EL (cell line): ENCODE data around the gene HOOK1.

ENCODE experiments used
- DNase-seq: peaks from one replicate; pipeline ENCODE4 v3.0.0-alpha.2; 2016

HOOK1 gene

GRCh38 chr1:59814901-59815825 is at the start of gene HOOK1:
Gene HOOK1, plus strand, starts transcription at chr1:59814949. Its CDS starts 169 bp downstream, at chr1:59815118.
- no peak for DNase-seq

- DNase-seq = no peak
Measured at GRCh38 chr1:59765011-59765730, 49.6 kb upstream of the HOOK1 start.

DNA sequence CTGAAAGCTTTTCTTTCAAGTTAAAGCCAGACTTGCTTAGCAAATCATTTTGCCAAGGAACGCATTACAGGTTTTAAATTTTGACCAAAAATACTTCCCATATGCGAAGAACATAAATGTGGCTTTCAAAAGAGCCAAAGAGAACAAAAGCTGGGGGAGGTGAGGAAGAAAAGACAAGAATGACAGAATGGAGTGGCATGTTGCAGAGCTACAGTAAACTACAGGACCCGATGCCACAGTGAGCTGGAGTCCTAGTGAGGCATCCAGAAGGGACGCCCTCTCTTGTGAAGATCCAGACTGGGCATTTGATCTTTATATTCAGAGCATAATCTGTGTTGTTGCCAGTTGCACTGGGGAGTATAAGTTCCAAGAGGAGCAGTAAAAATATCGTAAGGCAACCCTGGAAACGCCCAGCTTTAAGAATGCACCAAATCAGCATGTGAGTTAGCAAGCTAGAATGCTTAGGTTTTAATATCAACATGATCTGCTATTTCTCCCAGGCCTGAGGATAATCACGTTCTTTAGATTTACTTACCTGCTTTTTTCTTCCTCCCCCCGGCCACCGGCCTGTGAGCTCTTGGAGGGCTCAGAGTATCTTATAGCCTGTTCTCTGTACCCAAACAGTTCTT is 48.4 kb upstream of the HOOK1 start:
- DNase-seq = no peak

DNA sequence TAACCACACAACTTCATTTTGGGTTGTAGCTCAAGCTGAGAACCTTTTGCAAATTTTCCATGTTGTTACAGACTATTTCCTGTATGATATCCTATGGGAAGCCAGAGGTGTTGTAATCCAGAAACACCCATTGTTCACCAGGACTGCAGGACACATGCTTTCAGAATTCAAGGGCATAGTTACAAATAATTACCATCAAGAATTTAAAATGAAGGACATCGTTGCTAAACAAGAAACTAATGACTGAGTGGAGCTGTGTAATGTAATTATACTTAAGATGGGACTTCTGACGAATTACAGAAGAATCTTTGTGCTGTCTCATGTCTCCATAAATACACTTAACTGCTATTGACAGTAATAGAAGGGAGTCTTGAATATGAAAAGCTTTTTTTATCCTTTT is 47.6 kb upstream of the HOOK1 start:
- DNase-seq = no peak

DNA sequence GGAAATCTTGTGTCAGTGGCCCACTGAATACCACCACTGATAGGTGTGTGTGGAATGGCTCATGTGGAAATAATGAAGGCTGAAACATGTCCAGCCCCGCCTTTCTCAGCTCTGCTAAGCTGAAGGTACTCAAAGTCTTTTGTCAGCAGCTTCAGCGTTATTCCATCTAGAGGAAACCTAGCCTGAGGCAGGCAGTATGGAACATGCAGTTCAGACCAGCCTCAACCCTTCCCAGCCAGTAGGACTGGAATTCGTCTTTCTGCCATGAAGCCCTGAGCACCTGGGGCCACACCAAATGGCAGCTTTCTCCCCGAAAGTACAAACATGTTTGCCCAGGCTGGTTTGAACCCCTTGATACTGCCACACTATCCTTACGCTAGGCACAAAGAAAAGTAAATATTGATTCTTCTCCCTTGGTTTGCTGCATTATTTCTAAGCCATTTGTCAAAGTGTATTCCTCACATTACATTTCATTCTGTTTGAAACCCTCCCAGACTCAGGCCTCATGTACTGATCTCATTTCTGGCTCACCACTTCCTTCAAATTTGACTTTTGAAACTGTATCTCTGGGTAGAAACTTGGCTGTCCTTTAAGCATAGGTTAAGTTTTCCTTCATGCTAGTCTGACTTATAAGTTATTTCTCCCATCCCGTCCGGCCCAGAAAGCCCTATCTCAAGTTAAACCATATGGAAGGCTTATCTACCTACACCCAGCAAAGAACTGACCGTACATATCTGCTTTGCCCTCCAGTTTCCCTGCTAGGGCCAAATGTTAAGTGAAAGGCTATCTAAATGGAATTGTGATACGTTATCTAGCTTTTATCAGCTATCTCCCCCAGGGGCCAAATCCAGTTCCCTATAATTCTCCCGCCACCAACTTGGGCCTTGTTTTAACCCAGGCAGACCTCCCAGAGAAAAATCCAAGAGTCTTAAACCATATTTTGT is 45.7 kb upstream of the HOOK1 start:
- no peak for DNase-seq

DNA sequence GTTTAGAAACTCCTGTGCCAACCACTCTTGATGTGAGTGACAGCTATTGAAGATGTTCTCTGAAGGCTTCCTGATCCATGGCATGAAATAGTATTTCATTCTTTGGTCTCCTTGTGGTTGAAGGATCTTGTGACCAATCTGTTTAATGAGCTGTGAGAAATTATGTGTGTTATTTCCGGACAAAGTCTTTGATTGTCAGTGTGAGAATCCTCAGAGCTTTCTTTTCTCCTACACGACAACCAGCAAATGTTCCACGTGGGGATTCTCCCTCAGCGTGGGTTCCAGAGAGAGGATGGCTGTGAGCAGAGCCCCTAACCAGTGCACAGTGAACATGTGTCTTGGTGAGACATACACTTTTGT is 45.0 kb upstream of the HOOK1 start:
- DNase-seq = no peak

DNA sequence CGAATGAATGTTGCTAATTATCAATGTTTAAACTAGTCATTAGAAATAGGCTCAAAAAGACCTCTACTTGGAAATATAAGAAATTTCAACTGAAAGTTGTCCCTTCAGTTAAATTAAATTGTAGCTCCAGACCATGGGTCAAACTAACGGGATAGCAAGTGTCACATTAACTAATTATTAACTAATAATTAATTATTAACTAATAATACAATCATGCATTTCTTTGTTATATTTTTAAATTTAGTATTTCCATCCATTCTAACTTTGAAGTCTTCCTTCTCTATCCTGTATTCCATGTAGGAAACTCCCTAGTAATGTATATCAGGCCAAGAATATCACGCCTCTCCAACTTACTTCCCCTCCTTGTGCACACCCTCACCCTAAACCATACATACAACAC is 43.4 kb upstream of the HOOK1 start:
- no peak for DNase-seq

- DNase-seq = no peak
Measured at GRCh38 chr1:59775480-59775879, 39.3 kb upstream of the HOOK1 start.

DNA sequence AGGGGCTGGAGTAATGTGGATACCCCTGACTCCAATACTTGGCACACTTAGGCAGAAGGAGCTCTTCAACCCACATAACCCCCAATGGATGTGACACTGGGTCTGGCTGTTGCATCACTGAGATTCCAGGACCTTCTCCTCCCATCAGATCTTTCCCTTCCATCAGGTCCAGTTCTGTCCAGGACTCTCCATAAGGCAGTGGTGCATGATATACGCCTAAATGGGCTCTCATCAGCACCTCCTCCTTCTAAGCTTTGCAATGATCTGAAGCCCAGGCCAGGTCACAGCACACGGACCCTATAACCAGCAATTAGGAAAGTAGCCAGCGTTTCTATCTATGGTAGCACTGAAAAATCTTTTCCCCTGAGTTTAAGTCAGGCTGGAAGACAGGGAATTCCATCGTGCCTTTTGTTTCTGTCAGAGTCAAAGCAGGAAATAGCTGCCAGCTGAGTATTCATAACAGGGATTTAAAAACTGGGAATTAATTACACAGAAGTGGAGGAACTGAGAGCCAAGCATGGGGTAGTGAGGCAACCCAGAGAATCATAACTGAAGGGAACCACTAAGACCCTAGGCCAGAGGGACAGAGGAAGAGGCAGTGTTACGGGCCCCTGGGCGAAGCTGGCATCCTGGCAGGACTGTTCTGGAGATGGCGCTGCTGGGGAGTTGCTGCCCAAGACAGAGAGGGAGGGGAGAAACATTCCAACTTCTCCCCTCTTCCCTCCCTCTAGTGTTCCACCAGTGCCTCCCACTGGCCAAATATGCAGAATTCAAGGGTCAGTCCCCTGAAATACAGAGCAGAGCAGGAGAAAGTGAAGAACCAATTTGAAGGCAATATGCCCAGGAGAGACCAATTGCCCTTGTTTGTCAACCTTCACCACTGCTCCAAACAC is 37.5 kb upstream of the HOOK1 start:
- DNase-seq = peak; percentile 61

DNA sequence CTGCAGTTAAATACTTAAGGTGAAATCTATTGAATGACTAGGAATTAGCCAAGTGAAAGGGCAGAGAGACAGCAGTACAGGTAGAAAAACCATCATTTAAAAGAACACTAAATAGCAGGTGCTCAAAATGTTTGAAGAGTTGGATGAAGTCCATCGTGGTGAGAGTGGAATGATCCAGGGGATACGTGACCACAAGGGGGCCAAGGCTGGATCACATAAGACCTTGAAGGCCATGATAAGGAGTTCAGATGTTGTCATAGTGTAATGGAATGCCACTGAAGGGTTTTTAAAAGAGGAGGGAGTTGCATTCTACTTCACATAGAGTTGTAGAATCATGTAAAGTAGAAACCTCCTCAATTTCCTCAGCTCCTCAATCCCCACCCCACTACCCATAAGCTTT is 34.8 kb upstream of the HOOK1 start:
- no peak for DNase-seq

- DNase-seq = no peak
Measured at GRCh38 chr1:59788825-59789224, 25.9 kb upstream of the HOOK1 start.

DNA sequence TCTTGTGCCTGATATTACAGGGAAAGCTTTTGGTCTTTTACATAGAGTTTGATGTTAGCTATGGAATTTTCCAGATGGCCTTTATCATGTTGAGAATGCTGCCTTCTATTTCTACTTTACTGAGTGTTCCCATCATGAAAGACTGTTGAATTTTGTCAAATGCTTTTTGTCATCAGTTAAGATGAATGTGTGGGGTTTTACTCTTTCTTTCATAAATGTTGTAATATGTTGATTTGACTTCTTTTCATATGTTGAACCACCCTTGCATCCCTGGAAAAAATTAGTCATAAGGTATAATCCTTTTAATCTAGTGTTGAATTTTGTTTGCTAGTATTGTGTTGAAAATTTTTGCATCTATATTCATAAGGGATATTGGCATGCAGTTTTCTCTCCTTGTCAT is 16.1 kb upstream of the HOOK1 start:
- no peak for DNase-seq

DNA sequence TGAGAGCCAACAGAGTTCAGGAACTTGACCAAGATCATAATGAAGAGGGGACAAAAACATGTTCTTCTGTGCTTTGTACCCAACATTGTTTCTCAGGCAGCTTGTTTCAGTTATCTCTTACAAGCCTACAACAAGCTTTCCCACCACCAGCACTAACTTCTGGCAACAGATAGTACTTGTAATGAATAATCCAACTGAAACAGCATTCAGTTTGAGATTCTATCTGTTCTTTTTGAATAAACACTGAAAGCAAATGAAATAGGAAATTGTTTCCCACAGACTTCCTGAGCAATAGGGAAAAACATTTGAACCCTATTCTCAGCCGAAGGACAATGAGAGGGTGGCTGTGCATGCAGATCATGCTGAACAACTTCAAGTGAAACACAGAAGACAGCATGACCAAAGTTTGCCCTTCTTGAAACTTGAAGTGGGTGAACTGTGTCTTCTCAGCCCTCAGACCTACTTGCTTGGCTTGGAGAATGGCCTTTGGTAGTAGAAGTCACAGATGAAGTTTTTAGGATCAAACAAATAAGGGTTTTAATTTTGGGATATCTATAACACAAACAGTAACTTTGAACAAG is 11.2 kb upstream of the HOOK1 start:
- DNase-seq = no peak

- DNase-seq = no peak
Measured at GRCh38 chr1:59804301-59804700, 10.4 kb upstream of the HOOK1 start.

DNA sequence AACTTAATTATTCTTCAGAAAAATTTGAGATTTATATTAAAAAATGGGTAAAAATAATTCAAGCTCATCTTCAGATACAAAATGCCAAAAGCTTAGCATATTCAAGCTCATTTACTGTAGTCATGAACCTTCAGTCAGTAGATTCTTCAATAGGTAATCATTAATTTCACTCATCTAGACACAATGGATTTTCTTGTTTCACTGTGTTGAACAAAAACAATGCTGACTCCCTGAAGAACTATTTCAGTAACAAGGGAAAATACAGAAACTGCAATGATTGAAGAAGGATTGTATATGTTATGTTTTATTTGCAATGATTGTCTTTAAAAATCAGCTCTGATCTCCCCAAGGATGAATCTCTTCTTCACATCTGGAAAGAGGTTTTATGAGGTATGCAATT is 9.2 kb upstream of the HOOK1 start:
- DNase-seq = no peak

GRCh38 chr1:59814180-59814900 is 409 bp upstream of the HOOK1 start:
- DNase-seq = no peak

DNA sequence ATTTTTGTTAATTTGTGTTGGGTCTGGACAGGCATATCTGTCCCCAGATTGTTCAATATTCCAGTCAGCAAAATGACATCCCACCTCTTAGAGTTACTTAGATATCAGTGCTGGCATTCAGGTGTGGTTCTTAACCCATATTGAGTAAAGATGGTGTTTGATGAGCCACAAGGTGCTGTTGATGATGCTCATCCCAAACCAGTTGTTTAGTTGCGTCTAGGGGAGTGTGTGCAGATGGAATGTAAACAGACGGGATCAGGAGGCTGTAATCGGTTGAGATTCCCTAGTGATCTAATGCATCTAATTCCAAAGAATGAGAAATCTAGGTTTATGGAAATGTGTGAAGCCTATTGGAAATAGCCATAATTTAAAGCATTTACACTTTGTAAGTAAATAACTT is 1.1 kb downstream of the HOOK1 start:
- DNase-seq = no peak

DNA sequence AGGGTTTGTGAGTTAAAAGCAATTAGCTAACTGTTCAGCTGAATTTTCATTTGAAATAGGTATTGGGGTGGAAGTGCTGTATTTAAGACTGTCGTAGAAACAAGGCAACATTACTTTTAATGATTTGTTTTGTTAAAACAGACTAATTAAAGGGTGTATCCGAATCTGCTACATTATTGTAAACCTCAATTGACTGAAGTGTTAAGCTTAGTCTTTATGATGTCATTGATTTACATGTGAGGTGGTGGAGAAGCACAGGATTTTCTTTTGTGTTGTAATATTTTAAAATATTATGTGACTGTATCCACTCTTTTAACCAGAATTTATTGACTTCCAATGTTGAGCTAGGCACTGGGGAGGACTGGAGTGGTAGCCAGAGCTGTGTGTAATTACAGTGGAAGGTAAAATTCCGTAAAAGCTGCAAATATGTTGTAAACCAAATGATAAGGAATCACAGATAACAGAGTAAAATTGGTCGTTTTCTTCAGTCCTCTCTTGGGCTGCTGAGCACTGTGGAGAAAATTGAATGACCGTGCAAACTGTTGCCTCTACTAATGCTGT is 1.6 kb downstream of the HOOK1 start:
- DNase-seq = no peak

GRCh38 chr1:59819566-59820438 is 5.1 kb downstream of the HOOK1 start:
- DNase-seq = no peak
